K562 (cell line): ENCODE measurements around the gene PRDM15. TPM values are rescaled to one million over a fixed set of nuclear protein-coding genes. Genes with fewer than 3 reads are reported as not detected.

Experiments used
- ATAC-seq: fragments of 200-7000 bp; cut with Tn5 transposase; 3 replicates; pipeline ENCODE4 v1.9.1; 2020; ENCODE audit warnings: moderate library complexity
- BruUV-seq: library from RNA; stranded (reverse); fragments of 400-500 nt; replicated peaks from 2 replicates; lab custom pipeline; 2021; lab: Mats Ljungman, UMichigan
- CTCF ChIA-PET: fragments of 300-600 bp; formaldehyde crosslinking; extraction: SDS; loops from one replicate; lab custom pipeline; 2021; ENCODE audit warnings: low intra/inter-chr PET ratio; lab: Yijun Ruan, JAX
- POLR2A ChIA-PET: fragments of 300-600, 350-650 bp; sonication (Branson Sonifier 250); formaldehyde crosslinking; extraction: SDS; loops from one replicate; lab custom pipeline; 2021; ENCODE audit warnings: antibody characterized with exemption, inconsistent platforms; lab: Yijun Ruan, JAX
- DNase-seq, 4 experiments: peaks; one replicate each; pipeline versions ENCODE4 v3.0.0 to v3.0.0-alpha.2; 2011 to 2018; ENCODE audit warnings: low spot score in 3 of 4, mixed read lengths in 3 of 4; ENCODE audit errors: extremely low read depth in 1 of 4
- FAIRE-seq: peaks from 2 replicates; lab custom pipeline; 2011; peaks lifted over from hg19 to GRCh38; lab: Jason Lieb, UNC
- H2AFZ ChIP-seq: 2 replicates; pipeline ENCODE4 v1.6.0; 2011; ENCODE audit warnings: low read depth, low read length, control low read depth, inconsistent platforms
- H3K27ac ChIP-seq: fragments of 200-600 bp; 3 replicates; pipeline ENCODE4 v1.8.0; 2011; ENCODE audit warnings: low read depth, mild to moderate bottlenecking, control low read depth, inconsistent platforms, low read length, moderate library complexity, mixed read lengths; ENCODE audit errors: extremely low read depth
- H3K27me3 ChIP-seq, 2 experiments: fragments of 300-600 bp in 1 of 2; 2 replicates in 1 of 2; 3 replicates in 1 of 2; pipeline versions ENCODE4 v1.6.0 to v1.8.0; 2011; ENCODE audit warnings: inconsistent platforms in 2 of 2, low read length in 2 of 2, mild to moderate bottlenecking in 1 of 2, mixed read lengths in 1 of 2, moderate library complexity in 1 of 2; ENCODE audit not compliant: control insufficient read depth in 2 of 2, insufficient read depth in 2 of 2
- H3K36me3 ChIP-seq: fragments of 300-600 bp; 3 replicates; pipeline ENCODE4 v1.8.0; 2011; ENCODE audit warnings: mild to moderate bottlenecking, low read length, inconsistent platforms; ENCODE audit not compliant: control insufficient read depth, insufficient read depth
- H3K4me1 ChIP-seq, 2 experiments: fragments of 200-600 bp in 1 of 2; replicated peaks in 1 of 2; 2 replicates in 1 of 2; 3 replicates in 1 of 2; pipeline versions ENCODE4 v1.5.1 to v1.8.0; 2011; ENCODE audit warnings: inconsistent platforms in 2 of 2, low read length in 2 of 2, mild to moderate bottlenecking in 1 of 2, mixed read lengths in 1 of 2, moderate library complexity in 1 of 2; ENCODE audit not compliant: control insufficient read depth in 2 of 2, insufficient read depth in 2 of 2
- H3K4me2 ChIP-seq: 2 replicates; pipeline ENCODE4 v1.6.1; 2011; ENCODE audit warnings: low read length, control low read depth, inconsistent platforms, mixed read lengths; ENCODE audit not compliant: insufficient read depth
- H3K4me3 ChIP-seq: fragments of 200-600 bp; sonication (generic), shearing (Covaris generic); 2 replicates; pipeline ENCODE4 v1.5.1; 2016; ENCODE audit warnings: control low read depth, inconsistent platforms
- H3K79me2 ChIP-seq: fragments of 200-600 bp; 3 replicates; pipeline ENCODE4 v1.8.0; 2011; ENCODE audit warnings: low read length, inconsistent platforms; ENCODE audit not compliant: control insufficient read depth, insufficient read depth
- H3K9ac ChIP-seq, 2 experiments: 2 replicates each; pipeline versions ENCODE4 v1.6.0 to v1.6.1; 2011; ENCODE audit warnings: low read depth in 2 of 2, low read length in 2 of 2, control low read depth in 1 of 2, inconsistent platforms in 1 of 2, mild to moderate bottlenecking in 1 of 2, mixed read lengths in 1 of 2; ENCODE audit not compliant: insufficient read depth in 1 of 2
- H3K9me1 ChIP-seq: one replicate; pipeline ENCODE4 v1.6.0; 2011; ENCODE audit warnings: inconsistent platforms, mild to moderate bottlenecking, low read length, moderate library complexity; ENCODE audit not compliant: control insufficient read depth, insufficient read depth
- H3K9me3 ChIP-seq: replicated peaks from 2 replicates; pipeline ENCODE4 v1.5.1; 2011; ENCODE audit warnings: low read depth, low read length, inconsistent platforms; ENCODE audit not compliant: control insufficient read depth, insufficient read depth
- H4K20me1 ChIP-seq: replicated peaks from 2 replicates; pipeline ENCODE4 v1.6.1; 2011; ENCODE audit warnings: low read length, inconsistent platforms, mixed read lengths; ENCODE audit not compliant: control insufficient read depth, insufficient read depth
- DIDO1 ChIP-seq: fragments of 450-650 bp; IDR thresholded peaks from 2 replicates; pipeline ENCODE4 v1.6.1; 2016; ENCODE audit warnings: low read depth, missing biosample characterization, missing genetic modification characterization
- MAFF ChIP-seq: IDR thresholded peaks from 2 replicates; pipeline ENCODE4 v1.6.1; 2012; ENCODE audit warnings: low read length, improper control_type of control experiment
- MCM3 ChIP-seq: fragments of 450-650 bp; IDR thresholded peaks from 2 replicates; pipeline ENCODE4 v1.6.1; 2016
- MCM5 ChIP-seq: fragments of 450-650 bp; IDR thresholded peaks from 2 replicates; pipeline ENCODE4 v1.6.1; 2016; ENCODE audit warnings: low read depth
- NFIX ChIP-seq: fragments of 250-450 bp; sonication (Bioruptor Pico); IDR thresholded peaks from 2 replicates; pipeline ENCODE4 v1.4.0; 2020; ENCODE audit warnings: low read depth, mild to moderate bottlenecking, moderate library complexity
- POLR3G ChIP-seq: IDR thresholded peaks from 2 replicates; pipeline ENCODE4 v1.6.1; 2011; ENCODE audit not compliant: insufficient read length, insufficient replicate concordance; ENCODE audit errors: extremely low read depth
- SRSF7 ChIP-seq: fragments of 200-400 bp; formaldehyde crosslinking; optimal IDR thresholded peaks from 2 replicates; pipeline ENCODE3; 2017; ENCODE audit warnings: mild to moderate bottlenecking, low read depth, low read length
- ZNF263 ChIP-seq: sonication (generic); formaldehyde crosslinking; IDR thresholded peaks from 2 replicates; pipeline ENCODE4 v1.8.0; 2022; ENCODE audit warnings: mild to moderate bottlenecking, missing genetic modification reagents, borderline replicate concordance
- ZNF644 ChIP-seq: fragments of 200-800 bp; sonication (Bioruptor generic); IDR thresholded peaks from 2 replicates; pipeline ENCODE4 v1.6.1; 2016; ENCODE audit warnings: low read depth, missing genetic modification characterization, missing compliant biosample characterization
- WGBS: fragments of 100-300 bp; shearing (Covaris generic); methylation state at CpG from one replicate; pipeline ENCODE4 v1.1.6; 2016; ENCODE audit warnings: low coverage, mixed read lengths; ENCODE audit not compliant: insufficient coverage; ENCODE audit errors: missing lambda C conversion rate; 5-methylcytosine and 5-hydroxymethylcytosine counted together
- in situ Hi-C: fragments of 300-500 bp; cut with MboI; formaldehyde crosslinking; loops from 4 replicates; pipeline ENCODE4 v1.15.0; 2018; ENCODE audit warnings: inconsistent platforms, mixed read lengths
- intact Hi-C: fragments of 100-400 bp; cut with micrococcal nuclease; formaldehyde crosslinking; loops from 2 replicates; pipeline ENCODE4 v1.14.2; 2022
- polyA plus RNA-seq, 8 experiments: library from polyadenylated mRNA; depleted of rRNA in 4 of 8; stranded (reverse) in 5 of 8; unstranded in 3 of 8; fragments of >200 nt; fragmentation: Nextera tagmentation in 2 of 8; fragmentation: Illumina TruSeq in 1 of 8; extraction: Ambion mirVana in 2 of 8; extraction: Trizol in 1 of 8; gene quantifications; 2 replicates each; pipeline versions ENCODE4 v1.2.1 to v1.2.3, GENCODE V29; 2011 to 2014; ENCODE audit warnings: inconsistent platforms in 1 of 8, missing spikeins in 1 of 8
- total RNA-seq, 7 experiments: library from RNA; depleted of rRNA in 6 of 7; stranded (reverse); fragments of >200 nt in 6 of 7; fragmentation: Illumina TruSeq in 2 of 7; extraction: Trizol in 2 of 7; gene quantifications; 2 replicates each; pipeline versions ENCODE4 v1.2.1 to v1.2.3, GENCODE V29; 2011 to 2021; ENCODE audit warnings: low replicate concordance in 1 of 7
- TF ChIP-seq, protein P1 (sequence below): fragments of 450-650 bp; IDR thresholded peaks from 2 replicates; pipeline ENCODE4 v1.6.1; 2016; ENCODE audit warnings: low read depth, mild to moderate bottlenecking, moderate library complexity
- TF ChIP-seq, protein P2 (sequence below): fragments of 250-450 bp; sonication (Bioruptor Pico); IDR thresholded peaks from 2 replicates; pipeline ENCODE4 v1.8.0; 2022; ENCODE audit warnings: inconsistent platforms
- TF ChIP-seq, protein P3 (sequence below): fragments of 250-450 bp; sonication (Bioruptor Pico); IDR thresholded peaks from 2 replicates; pipeline ENCODE4 v1.4.0; 2020; ENCODE audit warnings: borderline replicate concordance
- TF ChIP-seq, protein P4 (sequence below): fragments of 450-650 bp; IDR thresholded peaks from 2 replicates; pipeline ENCODE4 v1.7.1; 2018; ENCODE audit warnings: mild to moderate bottlenecking, low read depth; ENCODE audit not compliant: partially characterized antibody

Gene PRDM15
- total and polyA plus RNA-seq, 9 of the 15 experiments (the other 6 are each of a cell fraction or from before 2014, with no cell fraction given) = 0.93 to 9.2 (median 6.2) TPM

DNA sequence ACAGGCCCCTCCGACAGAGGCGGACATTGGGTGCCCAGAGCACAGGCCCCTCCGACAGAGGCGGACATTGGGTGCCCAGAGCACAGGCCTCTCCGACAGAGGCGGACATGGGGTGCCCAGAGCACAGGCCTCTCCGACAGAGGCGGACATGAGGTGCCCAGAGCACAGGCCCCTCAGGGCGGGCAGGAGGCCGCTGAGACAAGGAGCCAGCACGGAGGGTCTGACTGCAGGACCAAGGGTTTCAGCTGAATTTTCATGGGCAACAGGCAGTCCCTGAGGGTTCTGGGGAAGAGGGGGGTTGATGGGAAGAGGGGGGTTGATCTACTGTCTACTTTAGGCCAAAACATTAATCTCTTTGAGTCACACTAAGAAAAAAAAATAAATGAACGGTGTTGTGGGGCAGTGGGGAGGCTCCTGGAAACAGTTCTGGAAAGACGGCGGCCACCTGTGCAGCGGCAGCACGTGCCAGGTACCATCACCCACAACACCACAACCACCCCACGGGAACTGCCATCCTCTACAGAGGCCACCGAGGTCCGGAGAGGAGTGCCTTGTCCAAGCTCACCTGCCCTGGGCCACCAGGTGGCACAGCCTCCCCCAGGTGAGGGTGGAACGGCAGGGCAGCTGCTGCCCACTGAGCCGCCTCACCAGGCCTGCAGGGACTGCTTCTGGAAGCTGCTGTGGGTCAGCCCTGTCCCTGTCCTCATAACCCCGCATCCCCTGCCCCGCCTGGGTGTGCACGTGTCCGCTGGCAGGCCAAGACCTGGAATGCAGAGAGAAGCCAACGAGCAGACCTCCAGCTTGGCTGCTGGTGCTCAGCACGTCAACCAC is 20.5 kb downstream of the PRDM15 start:
- Histone ChIP-seq H3K4me2 (no peak overlapping the region), H4K20me1 (no peaks in the 10 kb centered on the region), H2AFZ (no peak overlapping the region), H3K4me1 (peaks cover 0 to 4% of the 10 kb centered on the region in 2 experiments; a peak in 2 of 5 replicates), H3K27ac (no peak overlapping the region), H3K4me3 (no peak overlapping the region), H3K36me3 (peaks cover 48% of the 10 kb centered on the region; the same call in 2 of the 3 replicates), H3K79me2 (no peaks in the 10 kb centered on the region; the same call in 2 of the 3 replicates), H3K9ac (no peak overlapping the region; a peak in 1 of 4 replicates), H3K27me3 (no peaks in the 10 kb centered on the region), H3K9me1 (peaks cover 3% of the 10 kb centered on the region), H3K9me3 (no peaks in the 10 kb centered on the region)
- intact Hi-C loops (no loop called here), in situ Hi-C loops (no loop called here)
- BruUV-seq = no TSS peak
- TF ChIP-seq ZNF263 (CRISPR knock-in tag) (no peak), MCM5 (no peak), ZNF644 (tag) (no peak), POLR3G (no peak), MAFF (no peak), DIDO1 (tag) (no peak), SRSF7 (no peak), MCM3 (no peak), NFIX (no peak)
- TF ChIP-seq, protein P1, sequence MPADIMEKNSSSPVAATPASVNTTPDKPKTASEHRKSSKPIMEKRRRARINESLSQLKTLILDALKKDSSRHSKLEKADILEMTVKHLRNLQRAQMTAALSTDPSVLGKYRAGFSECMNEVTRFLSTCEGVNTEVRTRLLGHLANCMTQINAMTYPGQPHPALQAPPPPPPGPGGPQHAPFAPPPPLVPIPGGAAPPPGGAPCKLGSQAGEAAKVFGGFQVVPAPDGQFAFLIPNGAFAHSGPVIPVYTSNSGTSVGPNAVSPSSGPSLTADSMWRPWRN = no peak
- TF ChIP-seq, protein P2, sequence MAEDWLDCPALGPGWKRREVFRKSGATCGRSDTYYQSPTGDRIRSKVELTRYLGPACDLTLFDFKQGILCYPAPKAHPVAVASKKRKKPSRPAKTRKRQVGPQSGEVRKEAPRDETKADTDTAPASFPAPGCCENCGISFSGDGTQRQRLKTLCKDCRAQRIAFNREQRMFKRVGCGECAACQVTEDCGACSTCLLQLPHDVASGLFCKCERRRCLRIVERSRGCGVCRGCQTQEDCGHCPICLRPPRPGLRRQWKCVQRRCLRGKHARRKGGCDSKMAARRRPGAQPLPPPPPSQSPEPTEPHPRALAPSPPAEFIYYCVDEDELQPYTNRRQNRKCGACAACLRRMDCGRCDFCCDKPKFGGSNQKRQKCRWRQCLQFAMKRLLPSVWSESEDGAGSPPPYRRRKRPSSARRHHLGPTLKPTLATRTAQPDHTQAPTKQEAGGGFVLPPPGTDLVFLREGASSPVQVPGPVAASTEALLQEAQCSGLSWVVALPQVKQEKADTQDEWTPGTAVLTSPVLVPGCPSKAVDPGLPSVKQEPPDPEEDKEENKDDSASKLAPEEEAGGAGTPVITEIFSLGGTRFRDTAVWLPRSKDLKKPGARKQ = no peak
- TF ChIP-seq, protein P3, sequence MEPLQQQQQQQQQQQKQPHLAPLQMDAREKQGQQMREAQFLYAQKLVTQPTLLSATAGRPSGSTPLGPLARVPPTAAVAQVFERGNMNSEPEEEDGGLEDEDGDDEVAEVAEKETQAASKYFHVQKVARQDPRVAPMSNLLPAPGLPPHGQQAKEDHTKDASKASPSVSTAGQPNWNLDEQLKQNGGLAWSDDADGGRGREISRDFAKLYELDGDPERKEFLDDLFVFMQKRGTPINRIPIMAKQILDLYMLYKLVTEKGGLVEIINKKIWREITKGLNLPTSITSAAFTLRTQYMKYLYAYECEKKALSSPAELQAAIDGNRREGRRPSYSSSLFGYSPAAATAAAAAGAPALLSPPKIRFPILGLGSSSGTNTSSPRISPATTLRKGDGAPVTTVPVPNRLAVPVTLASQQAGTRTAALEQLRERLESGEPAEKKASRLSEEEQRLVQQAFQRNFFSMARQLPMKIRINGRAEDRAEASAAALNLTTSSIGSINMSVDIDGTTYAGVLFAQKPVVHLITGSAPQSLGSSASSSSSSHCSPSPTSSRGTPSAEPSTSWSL = no peak
- TF ChIP-seq, protein P4, sequence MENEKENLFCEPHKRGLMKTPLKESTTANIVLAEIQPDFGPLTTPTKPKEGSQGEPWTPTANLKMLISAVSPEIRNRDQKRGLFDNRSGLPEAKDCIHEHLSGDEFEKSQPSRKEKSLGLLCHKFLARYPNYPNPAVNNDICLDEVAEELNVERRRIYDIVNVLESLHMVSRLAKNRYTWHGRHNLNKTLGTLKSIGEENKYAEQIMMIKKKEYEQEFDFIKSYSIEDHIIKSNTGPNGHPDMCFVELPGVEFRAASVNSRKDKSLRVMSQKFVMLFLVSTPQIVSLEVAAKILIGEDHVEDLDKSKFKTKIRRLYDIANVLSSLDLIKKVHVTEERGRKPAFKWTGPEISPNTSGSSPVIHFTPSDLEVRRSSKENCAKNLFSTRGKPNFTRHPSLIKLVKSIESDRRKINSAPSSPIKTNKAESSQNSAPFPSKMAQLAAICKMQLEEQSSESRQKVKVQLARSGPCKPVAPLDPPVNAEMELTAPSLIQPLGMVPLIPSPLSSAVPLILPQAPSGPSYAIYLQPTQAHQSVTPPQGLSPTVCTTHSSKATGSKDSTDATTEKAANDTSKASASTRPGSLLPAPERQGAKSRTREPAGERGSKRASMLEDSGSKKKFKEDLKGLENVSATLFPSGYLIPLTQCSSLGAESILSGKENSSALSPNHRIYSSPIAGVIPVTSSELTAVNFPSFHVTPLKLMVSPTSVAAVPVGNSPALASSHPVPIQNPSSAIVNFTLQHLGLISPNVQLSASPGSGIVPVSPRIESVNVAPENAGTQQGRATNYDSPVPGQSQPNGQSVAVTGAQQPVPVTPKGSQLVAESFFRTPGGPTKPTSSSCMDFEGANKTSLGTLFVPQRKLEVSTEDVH = no peak
- WGBS = 90% methylated on average over 26 of the region's 27 CpGs
- FAIRE-seq (no peak), ATAC-seq (no peak), DNase-seq (no peak)
- ChIA-PET CTCF (no interaction called here), POLR2A (interaction anchor here (0.6 to 1.1 kb wide), 4 partner anchors 10 to 255 kb away, joined by 3 read pairs; no protein-coding TSS in a partner anchor)
